Type B pancreatic cell (in vitro differentiated cells): ENCODE measurements around the gene ELP5. TPM values are rescaled to one million over a fixed set of nuclear protein-coding genes. Genes with fewer than 3 reads are reported as not detected.

Source experiments
- DNase-seq: peaks from one replicate; pipeline ENCODE4 v3.0.0; 2021; ENCODE audit warnings: mixed read lengths; ENCODE audit not compliant: unreplicated experiment; ENCODE audit errors: extremely low spot score
- H3K27ac Mint-ChIP-seq: 2 replicates; pipeline ENCODE4 v1.8.0; 2021; ENCODE audit warnings: mild to moderate bottlenecking, mixed read lengths
- H3K27me3 Mint-ChIP-seq: 2 replicates; pipeline ENCODE4 v1.8.0; 2021; ENCODE audit warnings: mixed read lengths
- H3K36me3 Mint-ChIP-seq: 2 replicates; pipeline ENCODE4 v1.8.0; 2021; ENCODE audit warnings: mixed read lengths
- H3K4me1 Mint-ChIP-seq: one replicate; pipeline ENCODE4 v1.8.0; 2021; ENCODE audit warnings: mixed read lengths; ENCODE audit not compliant: unreplicated experiment
- H3K4me3 Mint-ChIP-seq: 2 replicates; pipeline ENCODE4 v1.8.0; 2021; ENCODE audit warnings: mild to moderate bottlenecking, mixed read lengths
- H3K9me3 Mint-ChIP-seq: 2 replicates; pipeline ENCODE4 v1.8.0; 2021; ENCODE audit warnings: mixed read lengths
- total RNA-seq: library from RNA; stranded (reverse); gene quantifications from 2 replicates; pipeline ENCODE4 v1.2.1, GENCODE V29; 2021; ENCODE audit warnings: low replicate concordance
- TF ChIP-seq, protein P1 (sequence below): fragments of 200-600 bp; sonication (generic); conservative IDR thresholded peaks from 2 replicates; pipeline ENCODE4 v1.5.0; 2021; ENCODE audit warnings: antibody characterized with exemption, mild to moderate bottlenecking

Gene ELP5
- total RNA-seq, 1 donor from 2014 or later, result 55.7 TPM

DNA sequence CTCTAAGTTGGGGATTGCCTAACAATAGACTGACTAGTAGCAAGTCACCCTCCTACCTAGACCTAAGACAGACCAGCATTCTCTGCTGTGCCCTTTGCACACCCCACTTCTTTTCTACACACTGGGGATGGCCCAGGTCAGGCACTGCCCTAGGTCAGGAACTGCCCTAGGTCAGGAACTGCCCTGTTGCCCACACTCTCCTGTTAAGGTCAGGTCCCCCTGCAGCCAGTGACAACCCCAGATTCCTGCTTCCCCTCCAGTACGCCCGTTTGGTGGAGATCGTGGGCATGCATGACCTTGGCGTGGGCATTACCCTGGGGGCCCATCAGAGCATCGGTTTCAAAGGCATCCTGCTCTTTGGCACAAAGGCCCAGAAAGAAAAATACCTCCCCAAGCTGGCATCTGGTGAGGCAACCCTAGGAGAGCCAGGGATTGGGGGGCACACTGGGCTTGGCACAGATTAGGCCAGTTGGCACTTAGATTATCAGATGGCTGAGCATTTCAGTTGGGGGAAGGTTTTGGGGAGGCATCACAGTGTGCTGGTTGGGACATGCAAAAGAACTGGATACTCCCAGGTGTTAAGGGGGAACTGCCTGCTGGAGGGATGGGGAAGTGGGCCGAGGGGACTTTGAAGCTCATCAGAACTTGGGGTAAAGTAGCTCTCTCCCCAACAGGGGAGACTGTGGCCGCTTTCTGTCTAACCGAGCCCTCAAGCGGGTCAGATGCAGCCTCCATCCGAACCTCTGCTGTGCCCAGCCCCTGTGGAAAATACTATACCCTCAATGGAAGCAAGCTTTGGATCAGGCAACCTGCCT lies 30.5 kb upstream of the ELP5 start:
- no peaks in the 10 kb centered on the region for H3K27me3 Mint-ChIP-seq
- peak overlapping the region; percentile 97 for H3K4me3 Mint-ChIP-seq
- peaks cover 34% of the 10 kb centered on the region for H3K4me1 Mint-ChIP-seq
- H3K27ac Mint-ChIP-seq, result peak overlapping the region; percentile 97
- TF ChIP-seq, protein P1, sequence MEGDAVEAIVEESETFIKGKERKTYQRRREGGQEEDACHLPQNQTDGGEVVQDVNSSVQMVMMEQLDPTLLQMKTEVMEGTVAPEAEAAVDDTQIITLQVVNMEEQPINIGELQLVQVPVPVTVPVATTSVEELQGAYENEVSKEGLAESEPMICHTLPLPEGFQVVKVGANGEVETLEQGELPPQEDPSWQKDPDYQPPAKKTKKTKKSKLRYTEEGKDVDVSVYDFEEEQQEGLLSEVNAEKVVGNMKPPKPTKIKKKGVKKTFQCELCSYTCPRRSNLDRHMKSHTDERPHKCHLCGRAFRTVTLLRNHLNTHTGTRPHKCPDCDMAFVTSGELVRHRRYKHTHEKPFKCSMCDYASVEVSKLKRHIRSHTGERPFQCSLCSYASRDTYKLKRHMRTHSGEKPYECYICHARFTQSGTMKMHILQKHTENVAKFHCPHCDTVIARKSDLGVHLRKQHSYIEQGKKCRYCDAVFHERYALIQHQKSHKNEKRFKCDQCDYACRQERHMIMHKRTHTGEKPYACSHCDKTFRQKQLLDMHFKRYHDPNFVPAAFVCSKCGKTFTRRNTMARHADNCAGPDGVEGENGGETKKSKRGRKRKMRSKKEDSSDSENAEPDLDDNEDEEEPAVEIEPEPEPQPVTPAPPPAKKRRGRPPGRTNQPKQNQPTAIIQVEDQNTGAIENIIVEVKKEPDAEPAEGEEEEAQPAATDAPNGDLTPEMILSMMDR, result no peak
- H3K9me3 Mint-ChIP-seq, result no peaks in the 10 kb centered on the region
- no peak for DNase-seq
- peaks cover 8% of the 10 kb centered on the region for H3K36me3 Mint-ChIP-seq

- peaks cover 8% of the 10 kb centered on the region for H3K36me3 Mint-ChIP-seq
- TF ChIP-seq, protein P1, result no peak
- H3K9me3 Mint-ChIP-seq, result no peaks in the 10 kb centered on the region
- H3K27me3 Mint-ChIP-seq, result no peaks in the 10 kb centered on the region
- H3K27ac Mint-ChIP-seq, result peak overlapping the region; percentile 50
- H3K4me3 Mint-ChIP-seq, result peak overlapping the region; percentile 97
- DNase-seq, result no peak
- H3K4me1 Mint-ChIP-seq, result peaks cover 31% of the 10 kb centered on the region
Observed at GRCh38 chr17:7222093-7222971, 29.7 kb upstream of the ELP5 start.

DNA sequence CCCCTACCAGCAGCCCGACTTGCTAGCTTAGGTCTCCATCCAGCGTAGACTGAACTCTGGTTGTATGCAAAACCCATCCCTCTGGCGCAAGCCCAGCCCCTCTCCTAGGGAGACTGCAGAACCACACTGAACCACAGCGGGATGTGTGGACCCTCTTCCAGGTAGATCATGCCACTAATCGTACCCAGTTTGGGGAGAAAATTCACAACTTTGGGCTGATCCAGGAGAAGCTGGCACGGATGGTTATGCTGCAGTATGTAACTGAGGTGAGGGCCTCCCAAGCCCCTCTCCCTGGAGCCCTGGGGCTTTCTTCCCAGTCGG lies 29.1 kb upstream of the ELP5 start:
- Mint-ChIP-seq H3K36me3 (peaks cover 9% of the 10 kb centered on the region), H3K4me1 (peaks cover 26% of the 10 kb centered on the region), H3K27ac (no peak overlapping the region), H3K27me3 (no peaks in the 10 kb centered on the region), H3K9me3 (no peaks in the 10 kb centered on the region), H3K4me3 (no peak overlapping the region)
- TF ChIP-seq, protein P1, result no peak
- DNase-seq, result no peak

GRCh38 chr17:7223375-7223774 lies 28.6 kb upstream of the ELP5 start:
- no peak for DNase-seq
- no peaks in the 10 kb centered on the region for H3K27me3 Mint-ChIP-seq
- no peaks in the 10 kb centered on the region for H3K9me3 Mint-ChIP-seq
- H3K4me1 Mint-ChIP-seq, result peaks cover 23% of the 10 kb centered on the region
- TF ChIP-seq, protein P1, result no peak
- no peak overlapping the region for H3K4me3 Mint-ChIP-seq
- peaks cover 13% of the 10 kb centered on the region for H3K36me3 Mint-ChIP-seq
- H3K27ac Mint-ChIP-seq, result peak overlapping the region; percentile 72

GRCh38 chr17:7224110-7224509 lies 27.9 kb upstream of the ELP5 start:
- H3K27ac Mint-ChIP-seq, result peak overlapping the region; percentile 72
- peaks cover 18% of the 10 kb centered on the region for H3K4me1 Mint-ChIP-seq
- H3K9me3 Mint-ChIP-seq, result no peaks in the 10 kb centered on the region
- DNase-seq, result no peak
- TF ChIP-seq, protein P1, result no peak
- H3K4me3 Mint-ChIP-seq, result peak overlapping the region; percentile 3
- no peaks in the 10 kb centered on the region for H3K27me3 Mint-ChIP-seq
- H3K36me3 Mint-ChIP-seq, result peaks cover 15% of the 10 kb centered on the region
